CD4-positive, alpha-beta T cell (primary cell): ENCODE data around the gene CLDN5. TPM values are rescaled to one million over a fixed set of nuclear protein-coding genes. Genes with fewer than 3 reads are reported as not detected.

Experiments used
- ATAC-seq: fragments of 200-7000 bp; cut with Tn5 transposase; one replicate; pipeline ENCODE4 v1.10.0; 2022; ENCODE audit warnings: mild to moderate bottlenecking; ENCODE audit not compliant: poor library complexity
- CTCF ChIA-PET: fragments of 350-600 bp; sonication (Branson Sonifier 250); formaldehyde crosslinking; loops from one replicate; lab custom pipeline; 2021; ENCODE audit warnings: antibody characterized with exemption, inconsistent platforms; lab: Charles Lee
- POLR2A ChIA-PET: fragments of 350-600 bp; sonication (Branson Sonifier 250); formaldehyde crosslinking; loops from one replicate; lab custom pipeline; 2021; ENCODE audit warnings: antibody characterized with exemption, inconsistent platforms; lab: Charles Lee
- DNase-seq, 14 experiments: peaks; one replicate each; pipeline ENCODE4 v3.0.0-alpha.2; 2013 to 2020; ENCODE audit warnings: mixed read lengths in 2 of 14
- H3K27ac ChIP-seq, 2 donors: one replicate each; pipeline versions ENCODE4 v1.5.1 to v1.7.0; 2013; ENCODE audit warnings: low read length in 2 of 2, low read depth in 1 of 2, mild to moderate bottlenecking in 1 of 2
- H3K27me3 ChIP-seq, 2 experiments: 1 replicate in 1 of 2; 2 replicates in 1 of 2; pipeline versions ENCODE4 v1.6.1 to v1.7.0; 2013; ENCODE audit warnings: low read length in 2 of 2, control low read depth in 1 of 2, mild to moderate bottlenecking in 1 of 2, moderate library complexity in 1 of 2; ENCODE audit not compliant: insufficient read depth in 2 of 2, control insufficient read depth in 1 of 2
- H3K36me3 ChIP-seq: one replicate; pipeline ENCODE4 v1.6.1; 2013; ENCODE audit warnings: low read length, control low read depth; ENCODE audit not compliant: insufficient read depth
- H3K4me1 ChIP-seq: one replicate; pipeline ENCODE4 v1.6.1; 2013; ENCODE audit warnings: low read length, control low read depth; ENCODE audit not compliant: insufficient read depth
- H3K4me3 ChIP-seq: one replicate; pipeline ENCODE4 v1.5.1; 2013; ENCODE audit warnings: mild to moderate bottlenecking, low read length, moderate library complexity
- H3K9me3 ChIP-seq, 2 experiments: 1 replicate in 1 of 2; 2 replicates in 1 of 2; pipeline versions ENCODE4 v1.6.1 to v1.7.0; 2013; ENCODE audit warnings: low read length in 2 of 2, mild to moderate bottlenecking in 2 of 2, control low read depth in 1 of 2, moderate library complexity in 1 of 2; ENCODE audit not compliant: control insufficient read depth in 1 of 2, insufficient read depth in 1 of 2
- H3K27ac Mint-ChIP-seq: one replicate; pipeline ENCODE4 v1.8.0; 2020; ENCODE audit warnings: mixed read lengths
- H3K27me3 Mint-ChIP-seq: one replicate; pipeline ENCODE4 v1.8.0; 2021; ENCODE audit warnings: mixed read lengths
- H3K36me3 Mint-ChIP-seq: one replicate; pipeline ENCODE4 v1.8.0; 2021; ENCODE audit warnings: low read depth, mixed read lengths
- H3K4me1 Mint-ChIP-seq: one replicate; pipeline ENCODE4 v1.8.0; 2021; ENCODE audit warnings: low read depth, mixed read lengths
- H3K4me3 Mint-ChIP-seq: one replicate; pipeline ENCODE4 v1.8.0; 2020; ENCODE audit warnings: mild to moderate bottlenecking, mixed read lengths
- H3K9me3 Mint-ChIP-seq: one replicate; pipeline ENCODE4 v1.8.0; 2020; ENCODE audit warnings: mixed read lengths
- CTCF ChIP-seq: fragments of 200-600 bp; IDR thresholded peaks from one replicate; pipeline ENCODE4 v1.8.0; 2022; ENCODE audit warnings: antibody characterized with exemption, mild to moderate bottlenecking
- intact Hi-C, 2 experiments: fragments of 100-400 bp; cut with DNase I in 1 of 2; cut with micrococcal nuclease in 1 of 2; formaldehyde crosslinking; loops; one replicate each; pipeline versions ENCODE4 v1.15.1 to v1.9.0; 2023 to 2025; cut with DNase I, micrococcal nuclease
- total RNA-seq, 174 experiments: library from RNA in 2 of 174; stranded (reverse) in 2 of 174; gene quantifications; one replicate each; pipeline ENCODE4 v1.2.3 and lab custom pipeline; 2021 to 2026

The CLDN5 gene
- total RNA-seq, 2 experiments from 2014 or later, result not detected

GRCh38 chr22:19478901-19479354 is 45.3 kb downstream of the CLDN5 start, which contains the start of gene UFD1:
TSS of gene UFD1 (minus strand) at chr22:19479193. CDS start at chr22:19479085, 108 bp downstream.
- POLR2A ChIA-PET, result interaction anchor here (0.7 to 3.8 kb wide), 17 partner anchors 11 to 1431 kb away, joined by 3 to 54 read pairs (median 5); partner anchors contain the start of genes C22orf39, DGCR2, ESS2 and HIRA
- peaks cover 27% of the 10 kb centered on the region for H3K36me3 Mint-ChIP-seq
- DNase-seq (peak; percentile 58 to 89 (median 74)), ATAC-seq (peak; percentile 47)
- H3K27ac ChIP-seq, result peak within 1 kb of the TSS; percentile 95 to 98
- peak within 1 kb of the TSS; percentile 96 for H3K4me3 Mint-ChIP-seq
- no peaks in the 10 kb centered on the region for H3K27me3 ChIP-seq
- H3K36me3 ChIP-seq, result peaks cover 21% of the 10 kb centered on the region
- CTCF ChIA-PET, result interaction anchor here (2.9 kb wide), 1 partner anchor 334 kb away, joined by 13 read pairs; the partner anchor contains the start of gene ESS2
- H3K27ac Mint-ChIP-seq, result peak within 1 kb of the TSS; percentile 100
- peaks cover 22% of the 10 kb centered on the region for H3K4me1 ChIP-seq
- H3K4me3 ChIP-seq, result peak within 1 kb of the TSS; percentile 75
- no peak for TF ChIP-seq CTCF
- H3K4me1 Mint-ChIP-seq, result peaks cover 31% of the 10 kb centered on the region
- no peaks in the 10 kb centered on the region for H3K27me3 Mint-ChIP-seq
- no peaks in the 10 kb centered on the region for H3K9me3 Mint-ChIP-seq
- intact Hi-C loops, result loop anchor here (1.0 to 10.0 kb wide), 9 partner anchors 32 to 357 kb away; partner anchors contain the start of genes C22orf39 (in 2 of the 2), ESS2 (in 2 of the 2), MRPL40 (in 2 of the 2) and DGCR2 (in 1 of the 2)
- H3K9me3 ChIP-seq, result no peaks in the 10 kb centered on the region

- DNase-seq, result peak in 8 of 14 experiments; percentile 3 to 59 (median 23)
- peak overlapping the region; percentile 75 for H3K4me3 ChIP-seq
- no peaks in the 10 kb centered on the region for H3K9me3 Mint-ChIP-seq
- peaks cover 27% of the 10 kb centered on the region for H3K36me3 ChIP-seq
- TF ChIP-seq CTCF, result no peak
- H3K4me1 Mint-ChIP-seq, result peaks cover 31% of the 10 kb centered on the region
- intact Hi-C loops, result loop anchor here in 1 of 2 experiments (5.0 to 10.0 kb wide), 5 partner anchors 46 to 333 kb away; partner anchors contain the start of genes ESS2, HIRA, MRPL40 and SLC25A1
- H3K36me3 Mint-ChIP-seq, result peaks cover 34% of the 10 kb centered on the region
- peak overlapping the region; percentile 100 for H3K27ac Mint-ChIP-seq
- H3K4me3 Mint-ChIP-seq, result peak overlapping the region; percentile 80
- H3K27me3 Mint-ChIP-seq, result no peaks in the 10 kb centered on the region
- ATAC-seq, result no peak
- H3K27me3 ChIP-seq, result no peaks in the 10 kb centered on the region
- H3K4me1 ChIP-seq, result peaks cover 22% of the 10 kb centered on the region
- ChIA-PET CTCF (interaction anchor here (0.8 to 2.9 kb wide), 6 partner anchors 31 to 334 kb away, joined by 3 to 13 read pairs (median 4); partner anchors contain the start of genes C22orf39, ESS2 and SLC25A1), POLR2A (interaction anchor here (0.9 to 3.8 kb wide), 11 partner anchors 10 to 334 kb away, joined by 3 to 54 read pairs (median 11); partner anchors contain the start of genes C22orf39, ESS2, HIRA and MRPL40)
- H3K27ac ChIP-seq, result peak overlapping the region; percentile 38 to 95
- H3K9me3 ChIP-seq, result no peaks in the 10 kb centered on the region
Measured at GRCh38 chr22:19478045-19478900, 45.9 kb downstream of the CLDN5 start.
